Hematopoietic multipotent progenitor cell (in vitro differentiated cells): ENCODE results near the gene GLI3. TPM values are rescaled to one million over a fixed set of nuclear protein-coding genes. Genes with fewer than 3 reads are reported as not detected.

Experiments used
- DNase-seq, 3 donors: peaks; one replicate each; pipeline ENCODE4 v3.0.0-alpha.2; 2011 to 2015; ENCODE audit warnings: low read depth in 2 of 3, low spot score in 2 of 3
- total RNA-seq: library from RNA; depleted of rRNA; stranded (reverse); fragments of >200 nt; gene quantifications from one replicate; pipeline ENCODE4 v1.2.3, GENCODE V29; 2012

GLI3 gene
- total RNA-seq, 1 donor: 0.27 TPM

DNA sequence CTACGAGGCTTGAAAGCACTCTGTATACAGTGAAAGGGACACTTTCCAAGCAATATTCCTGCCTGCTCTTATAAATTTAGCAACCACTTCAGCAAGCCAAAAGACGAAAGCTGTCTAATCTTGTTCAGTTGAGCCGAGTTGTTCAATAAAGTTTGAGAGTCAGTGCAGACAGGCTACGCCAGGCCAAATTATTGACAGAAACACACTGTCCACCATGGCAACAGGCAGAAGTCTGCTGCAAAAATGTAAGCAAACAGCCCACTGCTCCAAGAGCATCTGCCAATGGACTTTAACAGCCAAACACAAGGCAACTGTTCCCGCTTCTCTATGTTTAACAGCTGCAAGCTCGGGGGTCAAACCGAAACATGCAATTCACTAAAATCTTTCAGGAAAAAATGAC lies 85.7 kb downstream of the GLI3 start:
- no peak for DNase-seq

DNA sequence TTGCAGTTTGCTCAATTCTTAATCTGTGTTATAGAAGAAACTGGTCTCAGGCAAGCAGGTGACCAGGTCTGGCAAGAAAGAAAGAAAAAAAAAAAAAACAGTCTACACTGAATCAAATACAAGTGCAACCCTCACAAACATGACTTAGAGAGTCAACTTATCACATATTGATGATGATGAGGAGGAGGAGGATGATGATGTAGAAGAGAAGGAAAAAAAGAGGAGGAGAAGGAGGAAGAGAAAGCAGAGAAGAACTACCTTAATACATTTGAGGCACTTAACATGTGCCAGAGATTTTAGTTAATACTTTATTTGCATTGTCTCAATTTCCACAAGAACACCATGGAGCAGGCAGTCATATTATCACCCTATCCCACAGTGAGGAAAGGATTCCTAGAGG lies 91.5 kb downstream of the GLI3 start:
- DNase-seq: no peak

DNA sequence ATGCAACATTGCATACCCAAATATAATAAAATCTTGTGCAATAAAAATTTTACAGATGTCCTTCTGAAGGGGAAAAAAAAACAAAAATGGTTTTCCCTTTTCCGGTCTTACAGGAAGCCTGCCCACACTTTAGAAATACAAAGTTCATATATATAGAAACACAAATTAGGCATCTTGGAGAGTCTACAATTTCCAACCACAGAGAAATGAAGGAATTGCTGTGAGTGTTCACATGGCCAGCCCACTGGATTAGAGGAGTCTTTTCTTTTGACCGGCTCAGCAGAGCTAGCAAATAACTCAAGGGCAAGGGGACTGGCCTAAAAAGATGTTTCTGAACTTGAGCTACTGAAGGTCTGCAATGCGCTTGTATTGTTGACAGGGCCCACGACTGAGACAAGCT lies 92.4 kb downstream of the GLI3 start:
- DNase-seq: no peak

DNA sequence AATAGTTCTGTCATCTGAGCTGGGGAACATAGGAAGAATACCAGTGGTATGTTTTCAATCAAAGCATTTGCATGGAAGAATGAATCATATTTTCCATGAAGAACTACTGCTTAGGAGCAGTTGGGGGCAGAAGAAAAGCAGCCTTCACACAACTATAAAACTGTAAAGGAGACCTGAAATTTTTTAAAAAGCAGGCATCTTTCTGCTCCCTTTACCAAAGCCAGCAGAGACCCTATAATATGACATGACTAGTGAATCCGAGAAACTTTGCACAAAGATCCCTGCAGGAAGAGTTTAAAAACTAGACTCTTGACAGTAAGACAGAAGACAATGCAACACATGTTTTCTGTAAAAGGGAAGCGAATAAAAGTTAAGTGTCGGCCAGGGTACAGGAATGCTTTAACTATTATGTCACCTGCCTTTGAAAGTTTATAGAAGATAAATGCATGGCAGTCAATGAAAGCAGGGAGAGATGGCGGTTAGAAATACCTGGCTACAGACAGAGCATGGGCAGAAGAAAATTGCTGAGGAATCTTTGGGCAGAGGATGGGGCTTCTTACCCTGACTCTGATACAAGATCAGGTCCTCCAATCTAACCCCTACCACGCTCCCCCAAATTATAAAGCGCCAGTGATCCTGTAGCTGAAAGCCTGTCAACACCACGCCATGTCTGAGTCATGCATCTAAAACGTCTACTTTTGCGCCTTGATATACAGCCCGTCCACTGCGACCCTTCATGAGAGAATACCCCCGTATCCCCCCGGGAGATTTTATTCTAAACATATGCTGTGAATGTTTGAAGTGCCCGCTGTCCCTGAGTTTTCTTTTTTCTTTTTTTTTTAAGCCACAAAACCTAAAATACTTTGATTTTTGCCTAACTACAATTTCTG lies 93.1 kb downstream of the GLI3 start:
- no peak for DNase-seq

DNA sequence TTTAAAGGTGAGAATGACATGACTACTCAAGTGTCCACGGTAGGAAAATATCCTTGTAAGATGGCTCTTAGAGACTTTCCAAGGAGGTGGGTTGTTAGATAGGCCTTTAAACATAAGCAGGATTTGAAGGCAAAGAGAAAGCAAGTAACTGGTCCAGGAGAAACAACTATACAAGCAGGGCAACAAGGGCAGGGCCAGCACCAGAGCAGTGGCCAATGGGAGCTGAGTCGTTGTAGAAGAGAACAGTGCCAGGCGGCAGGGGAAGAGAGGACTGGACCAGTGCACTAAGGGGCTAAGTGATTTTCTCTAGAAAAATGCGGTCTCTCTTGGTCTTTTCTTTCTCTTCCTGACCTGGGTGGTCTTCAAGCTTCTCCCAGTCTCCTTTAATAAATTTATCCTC lies 94.9 kb downstream of the GLI3 start:
- no peak for DNase-seq

DNA sequence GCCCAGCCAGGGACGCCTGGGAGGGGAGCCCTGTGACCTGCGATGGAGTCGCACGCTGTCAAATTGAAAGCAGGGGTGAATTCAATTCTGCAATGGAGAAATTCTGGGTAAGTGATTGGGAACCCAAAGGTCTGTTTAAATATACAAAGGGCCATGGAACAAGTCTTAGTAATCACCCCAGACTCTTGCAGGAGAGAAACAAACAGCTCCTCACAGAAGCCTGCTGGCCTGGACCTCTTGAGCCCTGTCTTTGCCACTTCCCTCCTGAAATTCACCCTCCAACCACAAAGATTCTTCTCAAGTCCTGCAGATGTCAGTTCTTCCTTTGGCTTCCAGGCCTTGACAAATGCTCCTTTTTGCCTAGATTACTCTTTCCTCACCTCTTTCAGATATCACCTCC lies 97.3 kb downstream of the GLI3 start:
- no peak for DNase-seq

DNA sequence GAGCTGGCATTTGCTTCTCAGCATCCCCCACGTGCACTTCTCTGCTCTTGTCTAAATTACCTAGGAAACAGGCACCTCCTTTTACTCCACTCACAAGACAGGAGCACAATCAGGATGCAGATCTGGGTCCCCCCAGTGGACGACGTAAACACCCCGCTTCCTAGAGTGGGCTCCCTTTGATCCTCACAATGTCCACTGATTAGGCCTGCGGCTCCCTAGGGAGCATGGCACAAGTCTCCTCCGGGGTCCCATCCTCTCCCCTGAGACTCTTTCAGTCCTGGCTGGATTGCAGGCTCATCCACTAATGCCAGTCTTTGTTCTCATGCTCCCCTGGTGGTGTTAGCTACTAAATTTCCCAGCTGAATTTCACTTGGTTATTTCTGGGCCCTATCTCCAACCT lies 98.3 kb downstream of the GLI3 start:
- DNase-seq: no peak

DNA sequence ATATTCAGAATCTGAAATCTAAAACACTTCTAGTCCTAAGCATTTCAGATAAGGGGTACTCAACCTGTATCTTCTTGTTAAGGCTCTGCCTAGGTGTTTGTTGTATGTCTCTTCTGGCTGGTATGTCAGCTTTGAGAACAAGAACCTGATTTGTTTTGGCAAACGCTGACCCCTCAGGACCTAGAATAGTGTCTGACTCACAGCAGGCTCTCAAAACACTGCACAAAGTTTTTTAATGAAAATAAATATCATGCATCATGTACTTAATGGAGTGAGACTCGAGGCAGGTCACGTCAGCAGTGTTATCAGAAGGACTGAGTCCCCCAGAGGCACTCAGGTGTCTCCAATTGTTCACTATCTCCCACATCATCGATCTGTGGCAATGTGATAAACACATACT lies 99.1 kb downstream of the GLI3 start:
- DNase-seq: no peak

DNA sequence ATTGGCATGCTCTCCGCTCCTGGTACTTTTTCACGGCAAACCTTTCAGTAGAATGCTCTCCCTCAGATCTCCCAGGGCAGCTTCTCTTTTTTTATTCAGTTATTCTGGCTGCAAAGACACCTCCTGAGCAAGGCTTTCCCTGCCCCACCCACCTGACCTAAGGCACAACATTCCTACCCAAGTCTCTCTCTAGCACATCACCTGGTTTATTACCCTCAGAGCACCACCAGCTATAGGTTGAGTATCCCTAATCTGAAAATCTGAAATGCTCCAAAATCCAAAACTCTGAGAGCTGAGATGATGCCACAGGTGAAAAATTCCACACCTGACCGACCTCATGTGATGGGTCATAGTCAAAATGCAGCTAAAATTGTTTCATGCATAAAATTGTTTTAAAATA lies 99.6 kb downstream of the GLI3 start:
- no peak for DNase-seq

DNA sequence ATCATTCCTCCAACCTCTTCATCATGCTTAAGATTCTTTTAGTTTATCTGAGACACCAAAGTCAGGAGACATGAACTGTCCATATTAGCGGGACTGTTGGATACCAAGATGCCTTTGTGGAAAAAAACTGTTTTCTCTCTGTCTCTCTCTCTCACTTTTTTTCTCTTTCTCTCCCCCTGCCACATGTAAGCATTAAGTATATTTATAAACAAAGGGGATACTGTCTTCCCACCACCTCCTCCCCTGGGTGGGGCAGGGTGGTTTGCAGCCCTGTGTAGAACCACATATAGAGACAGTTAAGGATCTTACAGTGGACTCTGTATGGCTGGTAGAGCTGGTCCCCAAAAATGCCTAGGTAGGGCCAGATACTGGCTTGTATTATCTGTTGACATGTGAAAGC lies 101.3 kb downstream of the GLI3 start:
- no peak for DNase-seq

DNA sequence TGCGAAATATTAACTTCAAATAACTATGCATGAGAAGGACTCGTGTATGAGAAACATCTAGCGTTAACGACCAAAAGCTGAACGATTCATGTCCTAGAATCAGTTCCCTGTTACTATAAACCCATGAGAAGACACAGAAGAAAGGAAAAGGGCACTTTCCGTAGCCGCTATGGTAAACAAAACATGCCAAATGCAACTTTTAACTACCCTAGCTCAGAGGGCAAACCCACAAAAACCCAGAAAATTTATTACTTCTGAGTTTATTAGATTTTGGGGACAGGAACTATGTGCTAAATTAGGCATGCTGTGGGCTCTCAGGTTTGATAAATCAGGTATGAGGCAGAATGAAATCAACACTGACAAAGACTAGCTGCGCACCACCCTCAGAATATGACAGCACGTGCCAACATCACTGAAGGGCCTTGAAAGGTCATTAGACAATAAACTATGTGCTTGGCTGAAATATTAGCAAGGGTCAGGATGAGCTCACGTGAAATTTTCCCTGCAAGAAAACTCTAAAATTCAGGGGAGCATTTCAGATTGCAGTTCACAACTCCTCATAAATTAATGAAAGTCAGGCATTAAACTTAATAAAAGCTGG lies 102.6 kb downstream of the GLI3 start:
- no peak for DNase-seq

DNA sequence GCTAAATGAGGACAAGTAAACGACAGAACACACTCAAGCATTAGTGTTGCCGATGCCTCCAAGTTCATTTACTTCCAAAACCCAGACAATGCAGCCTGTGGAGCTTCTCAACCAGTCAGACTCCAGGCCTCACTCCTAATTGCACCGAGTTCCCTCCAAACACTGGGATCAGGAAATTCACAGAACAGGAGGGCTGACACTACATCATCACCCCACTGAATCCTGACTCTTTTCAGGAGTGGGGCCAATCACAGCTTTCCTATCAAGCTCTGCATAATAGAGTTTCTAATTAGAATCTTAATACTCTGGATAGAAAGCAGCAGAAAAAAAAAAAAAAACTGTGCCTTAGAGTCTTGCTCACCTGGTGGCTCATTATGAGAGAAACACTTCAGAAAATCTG lies 103.7 kb downstream of the GLI3 start:
- no peak for DNase-seq

DNA sequence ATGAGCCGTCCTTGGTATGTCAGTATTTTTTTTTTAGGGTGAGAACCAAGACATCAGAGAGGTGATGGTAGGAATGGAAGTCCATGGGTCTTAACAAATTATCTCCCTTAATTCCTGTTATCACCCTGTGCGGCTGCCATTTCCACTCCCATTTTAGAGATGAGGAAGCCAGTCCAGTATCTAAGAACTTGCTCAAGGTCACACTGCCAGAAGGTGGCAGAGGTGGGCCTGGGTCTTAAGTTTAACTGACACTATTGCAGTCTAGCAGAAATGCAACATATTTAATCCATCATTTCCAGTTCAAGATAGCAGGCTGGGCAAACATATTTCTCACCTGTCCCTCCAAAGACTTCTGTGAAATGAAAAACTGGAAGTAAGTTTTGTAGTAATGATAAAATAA lies 108.3 kb downstream of the GLI3 start:
- peak in 2 of 3 donors; percentile 9 to 38 for DNase-seq

DNA sequence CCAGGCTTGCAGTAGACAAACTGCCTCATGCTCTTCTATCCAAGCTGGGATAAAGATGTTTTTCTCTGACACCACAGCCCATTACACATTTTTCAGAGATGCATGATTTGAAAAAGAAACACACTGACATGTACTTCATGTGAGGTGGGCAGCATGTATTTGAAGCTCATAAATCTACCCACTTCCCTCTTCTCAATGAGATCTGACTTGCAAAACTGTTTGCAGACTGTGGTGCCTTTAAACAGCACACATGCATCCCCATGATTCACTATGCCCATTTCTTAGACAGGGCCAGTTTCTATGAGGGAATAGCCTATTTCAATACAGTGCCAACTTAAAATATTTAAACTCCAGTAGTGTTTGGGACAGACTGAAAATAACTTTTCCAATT lies 109.8 kb downstream of the GLI3 start:
- peak in 1 of 3 donors; percentile 14 for DNase-seq

DNA sequence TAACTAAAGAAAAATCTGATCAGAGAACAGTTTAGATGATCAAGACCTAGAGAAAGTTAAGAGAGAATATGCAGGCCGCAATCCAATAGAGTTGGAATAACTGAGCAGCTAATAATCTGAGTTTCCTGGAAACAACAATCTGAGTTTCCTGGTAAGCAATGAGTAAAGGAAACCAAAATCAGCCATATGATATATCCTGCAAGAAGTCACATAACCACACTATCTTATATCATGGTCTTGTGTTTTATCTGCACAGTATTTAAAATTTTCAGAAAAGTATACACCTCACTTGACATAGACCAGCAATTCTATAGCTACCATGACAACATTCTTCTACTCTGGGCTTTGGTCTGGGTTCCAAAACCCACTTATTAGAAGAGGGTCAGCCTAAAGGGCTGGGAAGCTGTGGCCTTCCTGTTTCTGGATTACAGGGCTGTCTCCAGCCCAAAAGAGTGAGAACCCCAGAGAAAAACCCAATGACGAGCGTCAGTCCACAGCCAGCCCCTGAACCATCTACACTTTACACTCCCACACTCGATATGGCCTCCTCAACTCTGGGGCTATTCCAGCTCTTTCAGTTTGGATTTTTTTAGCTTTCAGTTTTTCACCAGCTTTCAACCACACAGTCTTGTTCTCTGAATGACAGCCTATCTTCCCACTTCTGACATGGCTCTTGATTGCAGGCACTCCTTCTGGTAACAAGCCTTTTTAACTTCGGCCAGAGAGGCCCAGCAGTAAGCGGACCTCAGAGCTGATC lies 110.4 kb downstream of the GLI3 start:
- DNase-seq: no peak

DNA sequence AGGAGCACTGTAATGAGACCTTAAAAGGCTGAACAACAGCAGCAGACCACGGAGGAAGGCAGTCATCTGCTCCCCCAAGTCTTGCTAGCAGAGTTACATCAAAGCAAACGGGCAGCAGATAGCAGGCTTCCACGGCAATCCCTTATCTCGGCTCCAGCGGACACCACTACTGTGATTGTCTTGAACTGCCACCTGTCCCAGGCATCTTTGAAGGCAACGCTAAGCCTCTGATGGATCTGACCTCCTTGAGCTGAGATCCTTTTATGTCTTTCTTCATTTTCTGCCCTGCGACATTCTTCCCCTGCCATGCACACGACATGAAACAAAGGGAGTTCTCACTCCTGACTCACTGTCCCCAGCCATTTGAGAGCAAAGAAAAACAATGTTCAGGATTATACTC lies 111.7 kb downstream of the GLI3 start:
- DNase-seq: no peak

DNA sequence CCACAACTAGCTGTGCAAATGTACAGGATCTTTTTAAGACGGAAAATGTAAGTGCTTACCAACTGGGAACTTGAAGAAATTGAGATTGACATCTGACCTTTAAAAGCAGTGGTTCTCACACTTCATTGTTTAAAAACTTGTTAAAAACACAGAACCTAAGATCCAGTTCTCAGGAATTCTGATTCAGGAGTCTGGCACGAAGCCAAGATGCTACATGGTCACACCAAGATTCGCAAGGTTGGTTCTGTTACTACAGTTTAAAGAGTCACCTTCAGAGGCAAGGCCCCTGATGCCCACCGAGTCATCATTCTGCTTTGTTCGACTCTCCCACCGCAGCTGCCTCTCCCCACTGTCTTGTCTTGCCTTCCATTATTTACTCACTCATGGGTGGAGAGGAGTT lies 113.3 kb downstream of the GLI3 start:
- no peak for DNase-seq

DNA sequence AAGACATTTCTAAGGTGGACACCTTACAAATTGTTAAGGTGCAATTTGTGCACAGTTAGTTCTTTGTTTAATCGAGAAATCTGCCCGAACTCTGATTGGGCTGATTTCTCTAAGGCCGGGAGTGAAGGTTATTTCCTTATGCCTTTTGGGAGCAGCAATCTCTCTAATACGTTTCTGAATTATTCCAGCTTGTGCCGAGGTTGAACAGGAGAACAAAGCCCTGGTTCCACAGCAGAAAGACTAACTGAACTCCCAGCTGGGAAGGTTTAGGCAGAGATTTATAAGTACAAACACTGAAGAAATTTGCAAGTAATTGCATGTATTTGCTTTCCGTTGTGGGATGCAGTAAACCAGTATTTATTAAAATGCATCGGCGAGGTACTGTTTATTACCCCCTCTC lies 116.8 kb downstream of the GLI3 start:
- DNase-seq: no peak

DNA sequence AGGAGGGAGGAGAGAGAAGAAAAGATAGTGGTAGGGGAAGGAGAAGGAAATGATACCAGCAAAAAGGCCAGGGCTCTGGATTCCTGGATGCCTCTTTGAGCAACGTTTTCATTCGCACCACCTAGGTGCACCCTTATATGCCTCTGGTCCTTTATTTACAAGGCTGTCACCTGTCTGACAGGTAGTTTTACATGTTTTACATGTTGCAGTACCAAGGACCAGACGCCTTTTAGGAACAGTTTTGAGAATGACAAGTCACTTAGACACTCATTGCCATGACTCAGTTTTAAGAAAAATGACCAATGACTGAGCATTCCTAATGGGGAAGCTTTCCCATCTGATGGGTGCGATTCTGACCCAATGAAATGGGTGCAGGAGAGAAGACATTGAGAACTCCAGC lies 119.8 kb downstream of the GLI3 start:
- no peak for DNase-seq

DNA sequence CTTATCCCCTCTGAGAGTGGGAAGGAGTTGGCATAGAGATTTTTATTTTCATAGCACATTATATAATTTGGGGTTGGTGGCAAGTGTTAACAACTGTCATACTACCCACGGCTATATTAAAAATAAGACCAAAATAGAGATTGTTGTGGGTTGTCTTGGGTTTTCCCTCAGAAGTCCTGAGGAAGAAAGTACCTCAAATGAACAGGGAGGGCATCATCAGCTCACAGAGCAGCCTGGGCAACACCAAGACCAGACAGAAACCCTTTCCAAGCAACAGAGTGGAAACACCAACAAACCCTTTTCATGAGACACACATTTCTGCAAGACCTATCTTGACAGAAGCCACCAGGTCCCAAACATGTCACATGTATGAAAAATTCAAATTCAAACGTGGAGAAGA lies 121.2 kb downstream of the GLI3 start:
- no peak for DNase-seq

DNA sequence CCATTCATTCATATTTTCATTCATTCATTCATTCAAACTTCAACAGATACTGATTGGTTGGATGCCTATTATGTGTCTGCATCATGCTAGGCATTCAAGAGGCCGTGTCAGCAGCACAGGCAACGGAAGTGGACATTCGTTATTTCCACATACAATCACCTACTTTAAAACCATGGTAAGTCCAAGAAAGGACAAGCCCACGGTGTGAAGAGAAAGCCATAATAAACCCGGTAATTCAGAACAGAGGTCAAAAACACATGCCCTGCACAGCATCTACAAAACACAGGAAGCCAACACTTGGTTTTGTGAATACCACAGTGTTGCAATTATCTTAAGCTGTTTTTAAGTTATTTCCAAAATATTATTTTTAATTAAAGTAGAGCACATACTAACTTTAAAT lies 126.7 kb downstream of the GLI3 start:
- DNase-seq: no peak
